OCI-LY3 (cell line): ENCODE data around the gene PHACTR3.

Experiments used
- H2AFZ ChIP-seq: fragments of 200-600, 300-600 bp; shearing (Covaris generic); 2 replicates; pipeline ENCODE4 v1.6.0; 2014; ENCODE audit warnings: antibody characterized with exemption, low read depth, low read length
- H3K27ac ChIP-seq: fragments of 200-600, 300-600 bp; sonication (generic); 2 replicates; pipeline ENCODE4 v1.5.1; 2014; ENCODE audit warnings: mild to moderate bottlenecking, low read length, moderate library complexity, mixed read lengths
- H3K27me3 ChIP-seq: fragments of 200-600, 300-600 bp; sonication (generic); 2 replicates; pipeline ENCODE4 v1.6.1; 2014; ENCODE audit warnings: low read depth, low read length, mixed read lengths
- H3K36me3 ChIP-seq: fragments of 200-600, 300-600 bp; sonication (generic); replicated peaks from 2 replicates; pipeline ENCODE3; 2014; ENCODE audit warnings: low read depth, low read length, mixed read lengths
- H3K4me1 ChIP-seq: fragments of 300-600, 200-600 bp; sonication (generic); 2 replicates; pipeline ENCODE4 v1.6.1; 2014; ENCODE audit warnings: low read length, mixed read lengths
- H3K4me2 ChIP-seq: fragments of 200-600, 300-600 bp; sonication (generic); 2 replicates; pipeline ENCODE4 v1.6.1; 2014; ENCODE audit warnings: low read length, mixed read lengths
- H3K4me3 ChIP-seq: fragments of 300-600, 200-600 bp; sonication (generic); 2 replicates; pipeline ENCODE4 v1.5.1; 2014; ENCODE audit warnings: antibody characterized with exemption, mild to moderate bottlenecking, low read length, moderate library complexity
- H3K79me2 ChIP-seq: fragments of 300-600, 200-600 bp; shearing (Covaris generic); 2 replicates; pipeline ENCODE4 v1.6.1; 2014; ENCODE audit warnings: mild to moderate bottlenecking, low read length, mixed read lengths
- H3K9ac ChIP-seq: fragments of 300-600, 200-600 bp; shearing (Covaris generic); 2 replicates; pipeline ENCODE4 v1.6.0; 2014; ENCODE audit warnings: mild to moderate bottlenecking, low read length, moderate library complexity
- H3K9me3 ChIP-seq: fragments of 200-600, 300-600 bp; shearing (Covaris generic); 2 replicates; pipeline ENCODE4 v1.6.1; 2014; ENCODE audit warnings: low read length, mixed read lengths; ENCODE audit not compliant: insufficient read depth
- H4K20me1 ChIP-seq: fragments of 200-600, 300-600 bp; sonication (generic); 2 replicates; pipeline ENCODE4 v1.6.1; 2016; ENCODE audit warnings: low read length, mixed read lengths; ENCODE audit not compliant: insufficient read depth
- CTCF ChIP-seq: fragments of 200-600, 300-600 bp; sonication (generic); IDR thresholded peaks from 2 replicates; pipeline ENCODE4 v1.5.1; 2014; ENCODE audit warnings: antibody characterized with exemption, low read length, low read depth
- EZH2phosphoT487 ChIP-seq: fragments of 200-600 bp; shearing (Covaris generic); IDR thresholded peaks from 2 replicates; pipeline ENCODE4 v1.6.1; 2018; ENCODE audit warnings: antibody characterized with exemption, mixed run types, low read depth

Gene PHACTR3

GRCh38 chr20:59692139-59692538 is 87.8 kb downstream of the PHACTR3 start:
- Histone ChIP-seq H2AFZ (no peak overlapping the region), H3K27me3 (peaks cover 49% of the 10 kb centered on the region), H3K79me2 (no peaks in the 10 kb centered on the region), H3K9ac (no peak overlapping the region), H3K27ac (no peak overlapping the region), H3K4me3 (no peak overlapping the region), H3K9me3 (no peaks in the 10 kb centered on the region), H3K4me1 (no peaks in the 10 kb centered on the region), H3K36me3 (no peaks in the 10 kb centered on the region), H3K4me2 (no peak overlapping the region), H4K20me1 (no peaks in the 10 kb centered on the region)
- TF ChIP-seq CTCF: no peak
- TF ChIP-seq EZH2phosphoT487: no peak

- no peaks in the 10 kb centered on the region for H3K9me3 ChIP-seq
- no peak for TF ChIP-seq EZH2phosphoT487
These were observed 89.2 kb downstream of the PHACTR3 start for GRCh38 chr20:59693587-59693986.

GRCh38 chr20:59696476-59696875 is 92.1 kb downstream of the PHACTR3 start:
- H3K9ac ChIP-seq: no peak overlapping the region
- H3K4me3 ChIP-seq: no peak overlapping the region
- H3K4me1 ChIP-seq: no peaks in the 10 kb centered on the region
- H2AFZ ChIP-seq: no peak overlapping the region
- no peak for TF ChIP-seq EZH2phosphoT487
- TF ChIP-seq CTCF: no peak
- H3K4me2 ChIP-seq: no peak overlapping the region
- no peak overlapping the region for H3K27ac ChIP-seq
- no peaks in the 10 kb centered on the region for H4K20me1 ChIP-seq
- peaks cover 40% of the 10 kb centered on the region for H3K27me3 ChIP-seq
- H3K9me3 ChIP-seq: no peaks in the 10 kb centered on the region
- H3K79me2 ChIP-seq: no peaks in the 10 kb centered on the region
- H3K36me3 ChIP-seq: no peaks in the 10 kb centered on the region

More at GRCh38 chr20:59693587-59693986, 89.2 kb downstream of the PHACTR3 start:
- H3K4me2 ChIP-seq: no peak overlapping the region
- H4K20me1 ChIP-seq: no peaks in the 10 kb centered on the region
- no peaks in the 10 kb centered on the region for H3K4me1 ChIP-seq
- H3K27me3 ChIP-seq: peaks cover 44% of the 10 kb centered on the region
- H3K27ac ChIP-seq: no peak overlapping the region
- no peak overlapping the region for H2AFZ ChIP-seq
- H3K4me3 ChIP-seq: no peak overlapping the region
- H3K36me3 ChIP-seq: no peaks in the 10 kb centered on the region
- H3K9ac ChIP-seq: no peak overlapping the region
- H3K79me2 ChIP-seq: no peaks in the 10 kb centered on the region

GRCh38 chr20:59697068-59697467 is 92.7 kb downstream of the PHACTR3 start:
- H3K79me2 ChIP-seq: no peaks in the 10 kb centered on the region
- no peak overlapping the region for H3K27ac ChIP-seq
- H4K20me1 ChIP-seq: no peaks in the 10 kb centered on the region
- no peak overlapping the region for H3K4me2 ChIP-seq
- no peaks in the 10 kb centered on the region for H3K9me3 ChIP-seq
- H3K4me1 ChIP-seq: no peaks in the 10 kb centered on the region
- no peak overlapping the region for H3K9ac ChIP-seq
- H3K4me3 ChIP-seq: no peak overlapping the region
- peaks cover 42% of the 10 kb centered on the region for H3K27me3 ChIP-seq
- H3K36me3 ChIP-seq: no peaks in the 10 kb centered on the region
- H2AFZ ChIP-seq: no peak overlapping the region
- TF ChIP-seq EZH2phosphoT487: no peak
- TF ChIP-seq CTCF: no peak

GRCh38 chr20:59698598-59698997 is 94.3 kb downstream of the PHACTR3 start:
- Histone ChIP-seq H4K20me1 (no peaks in the 10 kb centered on the region), H3K9ac (no peak overlapping the region), H3K4me3 (no peak overlapping the region), H3K9me3 (no peaks in the 10 kb centered on the region), H3K27ac (no peak overlapping the region), H3K4me2 (no peak overlapping the region), H2AFZ (no peak overlapping the region), H3K4me1 (no peaks in the 10 kb centered on the region), H3K27me3 (peaks cover 43% of the 10 kb centered on the region), H3K79me2 (no peaks in the 10 kb centered on the region), H3K36me3 (no peaks in the 10 kb centered on the region)
- TF ChIP-seq EZH2phosphoT487: no peak
- no peak for TF ChIP-seq CTCF
